Stimulated activated naive CD8-positive, alpha-beta T cell treated with anti-CD3 and anti-CD28 coated beads, Interleukin-15, Interleukin-2, amounts not matched to agents 100 U/mL and 50 U/mL, for 24 hours (primary cell): Measurements from ENCODE around the gene SYAP1.
A peak's percentile ranks its signal among the peaks of the same experiment; 100 is the strongest.
"Not testable (repeated sequence)": the region's sequence is repeated elsewhere in the genome, so short reads cannot be mapped to it uniquely, and the experiment has no call there.

Source experiments
- ATAC-seq: fragments of 150-1000 bp; cut with Tn5 transposase; one replicate; pipeline ENCODE4 v1.10.0; 2021
- DNase-seq: peaks from one replicate; pipeline ENCODE4 v3.0.0; 2021

The SYAP1 gene

GRCh38 chrX:16779815-16780214 lies 60.4 kb downstream of the SYAP1 start:
- not testable (repeated sequence) for ATAC-seq, DNase-seq

GRCh38 chrX:16783452-16783851 lies 64.0 kb downstream of the SYAP1 start:
- no peak for DNase-seq
- no peak for ATAC-seq

GRCh38 chrX:16784440-16784839 lies 65.0 kb downstream of the SYAP1 start:
- ATAC-seq, DNase-seq: not testable (repeated sequence)

- ATAC-seq (no peak), DNase-seq (peak; percentile 7)
These were observed 66.1 kb downstream of the SYAP1 start for GRCh38 chrX:16785247-16786138.

- DNase-seq (peak; percentile 89), ATAC-seq (peak; percentile 99)
These were observed 66.9 kb downstream of the SYAP1 start, which contains the start of gene TXLNG for GRCh38 chrX:16786139-16786790. TXLNG (plus strand) TSS chrX:16786466; CDS start chrX:16786488, 22 bp downstream.

GRCh38 chrX:16786791-16787735 lies 67.7 kb downstream of the SYAP1 start:
- peak; percentile 25 for ATAC-seq

GRCh38 chrX:16788477-16788876 lies 69.1 kb downstream of the SYAP1 start:
- DNase-seq (no peak), ATAC-seq (no peak)

More at GRCh38 chrX:16786791-16787735, 67.7 kb downstream of the SYAP1 start:
- peak; percentile 41 for DNase-seq

- no peak for DNase-seq
- no peak for ATAC-seq
These were observed 76.9 kb downstream of the SYAP1 start for GRCh38 chrX:16796298-16796697.

GRCh38 chrX:16797358-16797757 lies 77.9 kb downstream of the SYAP1 start:
- DNase-seq (no peak), ATAC-seq (no peak)

GRCh38 chrX:16797841-16798240 lies 78.4 kb downstream of the SYAP1 start:
- ATAC-seq: no peak
- DNase-seq: no peak

GRCh38 chrX:16804923-16805464 lies 85.6 kb downstream of the SYAP1 start:
- ATAC-seq: no peak
- DNase-seq: no peak

- no peak for ATAC-seq
These were observed 88.1 kb downstream of the SYAP1 start for GRCh38 chrX:16807548-16807947.

GRCh38 chrX:16807976-16808542 lies 88.6 kb downstream of the SYAP1 start:
- no peak for DNase-seq
- ATAC-seq: no peak

More at GRCh38 chrX:16807548-16807947, 88.1 kb downstream of the SYAP1 start:
- no peak for DNase-seq

GRCh38 chrX:16814597-16814996 lies 95.2 kb downstream of the SYAP1 start:
- ATAC-seq: no peak
- DNase-seq: no peak
